HG03103 (cell line): ENCODE measurements around the gene RGS3.

Source experiments
- ATAC-seq: cut with Tn5 transposase; IDR thresholded peaks from one replicate; pipeline ENCODE4 v1.9.1; 2021; ENCODE audit warnings: low read depth; ENCODE audit not compliant: unreplicated experiment

Gene RGS3

GRCh38 chr9:113582698-113583200 is 119.2 kb downstream of the RGS3 start:
- no peak for ATAC-seq

- no peak for ATAC-seq
Observed at GRCh38 chr9:113583511-113584427, 120.2 kb downstream of the RGS3 start.

GRCh38 chr9:113584428-113585084 is 121.0 kb downstream of the RGS3 start:
- ATAC-seq, result no peak

- ATAC-seq, result no peak
Observed at GRCh38 chr9:113585085-113585442, 121.5 kb downstream of the RGS3 start.

GRCh38 chr9:113585555-113585954 is 122.0 kb downstream of the RGS3 start:
- no peak for ATAC-seq

- ATAC-seq, result no peak
Observed at GRCh38 chr9:113587471-113588031, 124.0 kb downstream of the RGS3 start.

- ATAC-seq, result no peak
Observed at GRCh38 chr9:113588242-113588810, 124.8 kb downstream of the RGS3 start.

- no peak for ATAC-seq
Observed at GRCh38 chr9:113588936-113589335, 125.4 kb downstream of the RGS3 start.

GRCh38 chr9:113589407-113589806 is 125.9 kb downstream of the RGS3 start:
- ATAC-seq, result no peak

GRCh38 chr9:113589890-113590289 is 126.4 kb downstream of the RGS3 start:
- no peak for ATAC-seq

- no peak for ATAC-seq
Observed at GRCh38 chr9:113590389-113590788, 126.9 kb downstream of the RGS3 start.

- ATAC-seq, result no peak
Observed at GRCh38 chr9:113590991-113591898, 127.7 kb downstream of the RGS3 start.

- no peak for ATAC-seq
Observed at GRCh38 chr9:113591899-113592625, 128.5 kb downstream of the RGS3 start.

- ATAC-seq, result no peak
Observed at GRCh38 chr9:113592876-113593575, 129.5 kb downstream of the RGS3 start.

GRCh38 chr9:113593682-113594281 is 130.3 kb downstream of the RGS3 start:
- ATAC-seq, result no peak

GRCh38 chr9:113594484-113595299 is 131.2 kb downstream of the RGS3 start:
- ATAC-seq, result no peak

- ATAC-seq, result no peak
Observed at GRCh38 chr9:113596616-113597320, 133.2 kb downstream of the RGS3 start.
